Measurements from ENCODE around the gene UBXN2A. TPM values are rescaled to one million over a fixed set of nuclear protein-coding genes. Genes with fewer than 3 reads are reported as not detected.

The UBXN2A gene
- total RNA-seq, 2 experiments from 2014 or later, result 11.8 to 12.2 TPM

GRCh38 chr2:23918837-23919489 is 21.3 kb upstream of the UBXN2A start:
- ChIA-PET CTCF (no interaction called here), POLR2A (no interaction called here)
- intact Hi-C loops (cut with micrococcal nuclease), result no loop called here
- DNase-seq, result no peak
- Mint-ChIP-seq H3K27me3 (no peaks in the 10 kb centered on the region), H3K36me3 (no peaks in the 10 kb centered on the region), H3K4me1 (ENCODE audit: low read depth) (peaks cover 51% of the 10 kb centered on the region), H3K27ac (no peak overlapping the region), H3K4me3 (no peak overlapping the region), H3K9me3 (no peaks in the 10 kb centered on the region)

- no peaks in the 10 kb centered on the region for H3K27me3 Mint-ChIP-seq
- ChIA-PET CTCF (interaction anchor here (1.0 to 5.3 kb wide), 6 partner anchors 19 to 159 kb away, joined by 3 to 82 read pairs (median 17); partner anchors contain the start of genes TP53I3 and WDCP), POLR2A (interaction anchor here (0.7 to 4.6 kb wide), 4 partner anchors 15 to 199 kb away, joined by 3 to 116 read pairs (median 19); partner anchors contain the start of genes FAM228B, SF3B6 and UBXN2A)
- intact Hi-C loops (cut with micrococcal nuclease), result loop anchor here (1.0 to 5.0 kb wide), 5 partner anchors 32 to 1048 kb away; partner anchors contain the start of genes DNAJC27 and ITSN2
- H3K4me1 Mint-ChIP-seq (ENCODE audit: low read depth), result peaks cover 47% of the 10 kb centered on the region
- peaks cover 3% of the 10 kb centered on the region for H3K36me3 Mint-ChIP-seq
- DNase-seq, result no peak
- peak overlapping the region; percentile 99 for H3K4me3 Mint-ChIP-seq
- H3K27ac Mint-ChIP-seq, result no peak overlapping the region
- no peaks in the 10 kb centered on the region for H3K9me3 Mint-ChIP-seq
Observed at GRCh38 chr2:23924589-23925359, 15.5 kb upstream of the UBXN2A start.

- POLR2A ChIA-PET, result interaction anchor here (1.0 to 4.6 kb wide), 14 partner anchors 8 to 435 kb away, joined by 3 to 116 read pairs (median 6); partner anchors contain the start of genes ITSN2, SF3B6, UBXN2A and WDCP
- CTCF ChIA-PET, result interaction anchor here (0.7 to 5.3 kb wide), 11 partner anchors 15 to 158 kb away, joined by 3 to 82 read pairs (median 12); partner anchors contain the start of genes TP53I3, UBXN2A and WDCP
- Mint-ChIP-seq H3K27me3 (no peaks in the 10 kb centered on the region), H3K27ac (peak overlapping the region; percentile 99), H3K36me3 (peaks cover 3% of the 10 kb centered on the region), H3K4me1 (ENCODE audit: low read depth) (peaks cover 43% of the 10 kb centered on the region), H3K9me3 (no peaks in the 10 kb centered on the region), H3K4me3 (peak overlapping the region; percentile 99)
- DNase-seq, result peak; percentile 80
- intact Hi-C loops (cut with micrococcal nuclease), result loop anchor here (1.0 to 5.0 kb wide), 6 partner anchors 33 to 1047 kb away; partner anchors contain the start of genes DNAJC27 and ITSN2
Observed at GRCh38 chr2:23925702-23926289, 14.5 kb upstream of the UBXN2A start.

- intact Hi-C loops (cut with micrococcal nuclease), result loop anchor here (1.0 to 5.0 kb wide), 5 partner anchors 74 to 1046 kb away; partner anchors contain the start of genes DNAJC27 and ITSN2
- CTCF ChIA-PET, result interaction anchor here (0.7 to 5.3 kb wide), 24 partner anchors 14 to 157 kb away, joined by 3 to 82 read pairs (median 6); partner anchors contain the start of genes FKBP1B, SF3B6, TP53I3 and UBXN2A
- DNase-seq, result no peak
- Mint-ChIP-seq H3K27me3 (no peaks in the 10 kb centered on the region), H3K36me3 (peaks cover 3% of the 10 kb centered on the region), H3K9me3 (no peaks in the 10 kb centered on the region), H3K27ac (peak overlapping the region; percentile 99), H3K4me3 (peak overlapping the region; percentile 99), H3K4me1 (ENCODE audit: low read depth) (peaks cover 45% of the 10 kb centered on the region)
- POLR2A ChIA-PET, result interaction anchor here (1.0 to 4.6 kb wide), 20 partner anchors 9 to 434 kb away, joined by 3 to 116 read pairs (median 5); partner anchors contain the start of genes FKBP1B, ITSN2, SF3B6 and TP53I3
Observed at GRCh38 chr2:23926290-23926749, 13.9 kb upstream of the UBXN2A start.

GRCh38 chr2:23926750-23927571 is 13.3 kb upstream of the UBXN2A start, which contains the start of gene ATAD2B:
Gene ATAD2B (minus strand): TSS chr2:23927123. CDS start chr2:23926770, 353 bp downstream.
- DNase-seq, result peak; percentile 96
- Mint-ChIP-seq H3K9me3 (no peaks in the 10 kb centered on the region), H3K36me3 (peaks cover 3% of the 10 kb centered on the region), H3K4me3 (peak within 1 kb of the TSS; percentile 99), H3K27me3 (no peaks in the 10 kb centered on the region), H3K27ac (peak within 1 kb of the TSS; percentile 99), H3K4me1 (ENCODE audit: low read depth) (peaks cover 42% of the 10 kb centered on the region)
- ChIA-PET POLR2A (interaction anchor here (0.6 to 4.6 kb wide), 27 partner anchors 9 to 434 kb away, joined by 3 to 116 read pairs (median 4); partner anchors contain the start of genes FKBP1B, ITSN2, SF3B6 and TP53I3), CTCF (interaction anchor here (0.7 to 5.3 kb wide), 30 partner anchors 10 to 434 kb away, joined by 3 to 82 read pairs (median 5); partner anchors contain the start of genes FKBP1B, ITSN2, SF3B6 and TP53I3)
- intact Hi-C loops (cut with micrococcal nuclease), result loop anchor here (1.0 to 5.0 kb wide), 10 partner anchors 13 to 1045 kb away; partner anchors contain the start of genes DNAJC27, ITSN2, SF3B6 and TP53I3

GRCh38 chr2:23934259-23934658 is 6.0 kb upstream of the UBXN2A start:
- Mint-ChIP-seq H3K36me3 (no peaks in the 10 kb centered on the region), H3K27ac (no peak overlapping the region), H3K4me3 (no peak overlapping the region), H3K27me3 (peaks cover 5% of the 10 kb centered on the region), H3K4me1 (ENCODE audit: low read depth) (peaks cover 8% of the 10 kb centered on the region), H3K9me3 (no peaks in the 10 kb centered on the region)
- POLR2A ChIA-PET, result no interaction called here
- intact Hi-C loops (cut with micrococcal nuclease), result no loop called here
- CTCF ChIA-PET, result no interaction called here
- no peak for DNase-seq

GRCh38 chr2:23940718-23941620 is 706 bp downstream of the UBXN2A start:
- intact Hi-C loops (cut with micrococcal nuclease), result loop anchor here (1.0 to 5.0 kb wide), 4 partner anchors 14 to 136 kb away; partner anchors contain the start of genes ATAD2B, SF3B6 and WDCP
- peaks cover 20% of the 10 kb centered on the region for H3K4me1 Mint-ChIP-seq (ENCODE audit: low read depth)
- DNase-seq, result peak; percentile 55

GRCh38 chr2:23941644-23942043 is 1.4 kb downstream of the UBXN2A start:
- ChIA-PET CTCF (interaction anchor here (0.6 to 4.3 kb wide), 4 partner anchors 15 to 228 kb away, joined by 3 to 57 read pairs (median 10); partner anchors contain the start of genes ATAD2B and TP53I3), POLR2A (interaction anchor here (5.8 kb wide), 1 partner anchor 15 kb away, joined by 116 read pairs; the partner anchor contains the start of gene ATAD2B)
- peaks cover 20% of the 10 kb centered on the region for H3K4me1 Mint-ChIP-seq (ENCODE audit: low read depth)
- peaks cover 5% of the 10 kb centered on the region for H3K27me3 Mint-ChIP-seq
- no peak overlapping the region for H3K27ac Mint-ChIP-seq
- H3K36me3 Mint-ChIP-seq, result peaks cover 2% of the 10 kb centered on the region
- H3K4me3 Mint-ChIP-seq, result no peak overlapping the region
- intact Hi-C loops (cut with micrococcal nuclease), result loop anchor here (2.0 to 5.0 kb wide), 3 partner anchors 49 to 135 kb away; partner anchors contain the start of genes SF3B6 and WDCP
- DNase-seq, result no peak
- H3K9me3 Mint-ChIP-seq, result no peaks in the 10 kb centered on the region

More at GRCh38 chr2:23940718-23941620, 706 bp downstream of the UBXN2A start:
- peak overlapping the region; percentile 59 for H3K27ac Mint-ChIP-seq
- peaks cover 2% of the 10 kb centered on the region for H3K36me3 Mint-ChIP-seq
- H3K9me3 Mint-ChIP-seq, result no peaks in the 10 kb centered on the region
- peaks cover 5% of the 10 kb centered on the region for H3K27me3 Mint-ChIP-seq
- ChIA-PET CTCF (interaction anchor here (0.6 to 4.3 kb wide), 6 partner anchors 14 to 143 kb away, joined by 3 to 57 read pairs (median 4); partner anchors contain the start of genes ATAD2B, SF3B6 and TP53I3), POLR2A (interaction anchor here (0.6 to 5.8 kb wide), 7 partner anchors 8 to 136 kb away, joined by 3 to 116 read pairs (median 4); partner anchors contain the start of genes ATAD2B and WDCP)
- peak overlapping the region; percentile 86 for H3K4me3 Mint-ChIP-seq

GRCh38 chr2:23943666-23944065 is 3.4 kb downstream of the UBXN2A start:
- Mint-ChIP-seq H3K27ac (no peak overlapping the region), H3K4me1 (ENCODE audit: low read depth) (peaks cover 20% of the 10 kb centered on the region), H3K36me3 (peaks cover 2% of the 10 kb centered on the region), H3K4me3 (no peak overlapping the region), H3K27me3 (peaks cover 5% of the 10 kb centered on the region), H3K9me3 (no peaks in the 10 kb centered on the region)
- intact Hi-C loops (cut with micrococcal nuclease), result loop anchor here (5.0 kb wide), 1 partner anchor 51 kb away; no protein-coding TSS in a partner anchor
- DNase-seq, result no peak
- POLR2A ChIA-PET, result interaction anchor here (1.1 kb wide), 1 partner anchor 16 kb away, joined by 7 read pairs; the partner anchor contains the start of gene ATAD2B
- CTCF ChIA-PET, result interaction anchor here (3.0 kb wide), 1 partner anchor 17 kb away, joined by 11 read pairs; the partner anchor contains the start of gene ATAD2B

Measured in activated CD4-positive, alpha-beta memory T cell treated with anti-CD3 and anti-CD28 coated beads for 36 hours (primary cell).